Measurements from ENCODE around the gene OR8K3. TPM values are rescaled to one million over a fixed set of nuclear protein-coding genes. Genes with fewer than 3 reads are reported as not detected.

OR8K3 gene
- total RNA-seq, 4 donors from 2014 or later = not detected

DNA sequence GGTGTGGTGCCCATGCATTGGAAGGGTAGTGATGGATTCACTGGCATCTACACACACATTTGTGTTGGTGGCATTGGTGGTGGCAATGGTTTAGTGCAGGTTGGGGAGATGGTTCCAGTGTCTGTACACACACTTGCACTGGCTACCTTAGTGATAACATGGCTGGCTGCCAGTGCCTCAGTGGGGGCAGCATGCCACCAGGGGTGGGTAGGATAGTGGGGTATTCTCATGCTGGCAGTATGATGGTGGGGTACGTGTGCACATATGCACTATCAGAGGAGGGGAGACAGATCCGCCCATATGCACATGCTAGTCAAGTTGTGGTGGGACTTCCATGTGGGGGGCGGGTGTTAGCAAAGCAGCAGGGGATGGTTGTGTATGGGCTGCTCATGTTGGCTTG is 7.1 kb upstream of the OR8K3 start:
- no peaks in the 10 kb centered on the region for H3K4me1 ChIP-seq
- TF ChIP-seq POLR2AphosphoS5 (IDR thresholded peaks at IDR 0.05) (no peak), POLR2A (IDR thresholded peaks at IDR 0.05; ENCODE audit: low read depth) (no peak), EP300 (IDR thresholded peaks at IDR 0.05) (no peak)
- TF ChIP-seq, protein P1, sequence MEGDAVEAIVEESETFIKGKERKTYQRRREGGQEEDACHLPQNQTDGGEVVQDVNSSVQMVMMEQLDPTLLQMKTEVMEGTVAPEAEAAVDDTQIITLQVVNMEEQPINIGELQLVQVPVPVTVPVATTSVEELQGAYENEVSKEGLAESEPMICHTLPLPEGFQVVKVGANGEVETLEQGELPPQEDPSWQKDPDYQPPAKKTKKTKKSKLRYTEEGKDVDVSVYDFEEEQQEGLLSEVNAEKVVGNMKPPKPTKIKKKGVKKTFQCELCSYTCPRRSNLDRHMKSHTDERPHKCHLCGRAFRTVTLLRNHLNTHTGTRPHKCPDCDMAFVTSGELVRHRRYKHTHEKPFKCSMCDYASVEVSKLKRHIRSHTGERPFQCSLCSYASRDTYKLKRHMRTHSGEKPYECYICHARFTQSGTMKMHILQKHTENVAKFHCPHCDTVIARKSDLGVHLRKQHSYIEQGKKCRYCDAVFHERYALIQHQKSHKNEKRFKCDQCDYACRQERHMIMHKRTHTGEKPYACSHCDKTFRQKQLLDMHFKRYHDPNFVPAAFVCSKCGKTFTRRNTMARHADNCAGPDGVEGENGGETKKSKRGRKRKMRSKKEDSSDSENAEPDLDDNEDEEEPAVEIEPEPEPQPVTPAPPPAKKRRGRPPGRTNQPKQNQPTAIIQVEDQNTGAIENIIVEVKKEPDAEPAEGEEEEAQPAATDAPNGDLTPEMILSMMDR (IDR thresholded peaks at IDR 0.05) = no peak
- H3K27ac ChIP-seq (replicated peaks in 1 of 4) = no peak overlapping the region
- WGBS = no CpG with 5 or more reads among the region's 3 CpGs
- intact Hi-C loops (cut with DNase I) = no loop called here
- no peaks in the 10 kb centered on the region for H3K27me3 ChIP-seq
- no peaks in the 10 kb centered on the region for H3K36me3 ChIP-seq
- no peak overlapping the region for H3K4me3 ChIP-seq
- H3K9me3 ChIP-seq = no peaks in the 10 kb centered on the region
- DNase-seq (ENCODE audit: extremely low spot score) = no peak

DNA sequence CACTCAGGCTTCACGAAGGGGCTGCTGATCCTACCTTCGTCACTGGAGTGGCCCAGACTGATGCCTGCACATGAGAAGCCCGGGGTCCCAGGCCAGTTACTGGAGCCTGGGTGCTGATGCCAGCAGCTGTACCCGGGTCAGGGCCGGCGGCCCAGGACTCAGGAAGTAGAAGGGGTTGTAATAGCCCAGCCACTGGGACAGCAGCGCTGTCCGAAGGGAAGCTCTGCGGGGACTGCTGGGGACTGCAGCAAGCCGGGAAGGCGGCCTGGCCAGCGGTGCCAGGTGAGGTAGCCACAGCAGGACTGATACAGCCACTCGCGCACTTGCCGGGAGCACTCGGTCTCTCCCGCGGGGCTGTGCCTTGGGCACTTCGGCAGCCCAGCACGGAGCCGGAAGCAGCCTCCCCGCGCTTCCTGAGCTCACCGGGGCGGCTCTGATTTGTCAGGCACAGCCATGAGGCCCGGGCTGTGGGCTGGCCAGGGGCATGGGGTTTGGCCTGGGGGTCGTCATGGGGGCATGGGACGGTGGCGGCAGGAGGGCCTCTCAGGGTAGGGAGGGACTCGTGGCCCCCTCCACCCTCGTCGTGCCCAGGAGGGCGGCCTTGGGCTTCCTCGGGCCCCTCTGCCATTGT is 17.0 kb downstream of the OR8K3 start:
- TF ChIP-seq POLR2A (IDR thresholded peaks at IDR 0.05; ENCODE audit: low read depth) = no peak
- H3K36me3 ChIP-seq = no peaks in the 10 kb centered on the region
- no peaks in the 10 kb centered on the region for H3K9me3 ChIP-seq
- no peak overlapping the region for H3K27ac ChIP-seq (replicated peaks in 1 of 4)
- no peak for DNase-seq (ENCODE audit: extremely low spot score)
- 90% methylated on average over 8 of the region's 34 CpGs for WGBS
- H3K27me3 ChIP-seq = no peaks in the 10 kb centered on the region
- intact Hi-C loops (cut with DNase I) = no loop called here
- no peak overlapping the region for H3K4me3 ChIP-seq
- H3K4me1 ChIP-seq = no peaks in the 10 kb centered on the region

GRCh38 chr11:56333156-56333555 is 18.2 kb downstream of the OR8K3 start:
- DNase-seq (ENCODE audit: extremely low spot score) = no peak
- no peaks in the 10 kb centered on the region for H3K4me1 ChIP-seq
- no peaks in the 10 kb centered on the region for H3K36me3 ChIP-seq
- TF ChIP-seq, protein P1 (IDR thresholded peaks at IDR 0.05) = no peak
- no peak for TF ChIP-seq EP300 (IDR thresholded peaks at IDR 0.05)
- TF ChIP-seq POLR2AphosphoS5 (IDR thresholded peaks at IDR 0.05) = no peak
- no peak for TF ChIP-seq POLR2A (IDR thresholded peaks at IDR 0.05; ENCODE audit: low read depth)
- H3K27ac ChIP-seq (replicated peaks in 1 of 4) = no peak overlapping the region
- H3K9me3 ChIP-seq = no peaks in the 10 kb centered on the region
- 62% methylated on average over 3 of the region's 3 CpGs for WGBS
- intact Hi-C loops (cut with DNase I) = no loop called here
- no peak overlapping the region for H3K4me3 ChIP-seq
- H3K27me3 ChIP-seq = no peaks in the 10 kb centered on the region

DNA sequence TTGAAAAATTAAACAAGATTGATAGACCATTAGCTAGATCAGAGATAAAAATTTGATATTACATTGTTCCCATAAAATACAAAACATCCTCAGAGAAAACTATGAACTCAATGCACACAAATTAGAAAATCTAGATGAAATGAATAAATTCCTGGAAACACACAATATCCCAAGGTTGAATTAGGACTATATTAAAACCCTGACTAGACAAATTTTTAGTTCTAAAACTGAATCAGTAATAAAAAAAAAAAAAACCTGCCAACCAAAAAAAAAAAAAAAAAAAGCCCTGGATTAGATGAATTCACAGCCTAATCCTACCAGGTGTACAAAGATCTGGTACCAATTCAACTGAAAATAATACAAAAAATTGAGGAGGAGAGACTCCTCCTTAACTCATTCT is 25.3 kb downstream of the OR8K3 start:
- H3K27me3 ChIP-seq = no peaks in the 10 kb centered on the region
- no peak overlapping the region for H3K4me3 ChIP-seq
- no peaks in the 10 kb centered on the region for H3K36me3 ChIP-seq
- intact Hi-C loops (cut with DNase I) = no loop called here
- TF ChIP-seq EP300 (IDR thresholded peaks at IDR 0.05) (no peak), POLR2AphosphoS5 (IDR thresholded peaks at IDR 0.05) (no peak), POLR2A (IDR thresholded peaks at IDR 0.05; ENCODE audit: low read depth) (no peak)
- TF ChIP-seq, protein P1 (IDR thresholded peaks at IDR 0.05) = no peak
- H3K9me3 ChIP-seq = peaks cover 0 to 5% (median 0%) of the 10 kb centered on the region in 4 donors
- no peak for DNase-seq (ENCODE audit: extremely low spot score)
- no peaks in the 10 kb centered on the region for H3K4me1 ChIP-seq
- no peak overlapping the region for H3K27ac ChIP-seq (replicated peaks in 1 of 4)

DNA sequence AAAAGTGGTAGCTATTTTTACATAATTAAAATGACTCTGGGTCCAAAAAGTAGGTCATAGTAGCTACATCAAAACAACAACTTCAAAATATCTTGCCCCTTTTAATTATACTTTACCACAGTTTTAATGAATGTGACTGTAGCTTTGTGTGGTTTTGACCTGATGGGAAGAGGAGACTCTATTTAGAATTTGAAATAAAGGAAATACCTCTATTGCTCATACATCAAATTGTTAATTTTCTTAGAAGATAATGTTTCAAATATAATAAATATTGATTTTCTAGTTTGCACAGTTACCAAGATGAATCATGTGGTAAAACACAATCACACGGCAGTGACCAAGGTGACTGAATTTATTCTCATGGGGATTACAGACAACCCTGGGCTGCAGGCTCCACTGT is 30.8 kb downstream of the OR8K3 start, which contains the start of gene OR8K1:
OR8K1 (plus strand) TSS at position 301 of the 400 bp plus-strand sequence; CDS start at position 301, 0 bp downstream.
- Histone ChIP-seq H3K36me3 (no peaks in the 10 kb centered on the region), H3K4me1 (no peaks in the 10 kb centered on the region), H3K27ac (replicated peaks in 1 of 4) (no peak within 1 kb of the TSS), H3K27me3 (no peaks in the 10 kb centered on the region), H3K9me3 (peaks cover 0 to 5% (median 0%) of the 10 kb centered on the region in 4 donors), H3K4me3 (no peak within 1 kb of the TSS)
- intact Hi-C loops (cut with DNase I) = no loop called here
- 91% methylated on average over 1 of the region's 1 CpG for WGBS
- no peak for TF ChIP-seq EP300 (IDR thresholded peaks at IDR 0.05)
- TF ChIP-seq, protein P1 (IDR thresholded peaks at IDR 0.05) = no peak
- DNase-seq (ENCODE audit: extremely low spot score) = no peak
